ENCODE results near the gene FBXL14.

Gene FBXL14

DNA sequence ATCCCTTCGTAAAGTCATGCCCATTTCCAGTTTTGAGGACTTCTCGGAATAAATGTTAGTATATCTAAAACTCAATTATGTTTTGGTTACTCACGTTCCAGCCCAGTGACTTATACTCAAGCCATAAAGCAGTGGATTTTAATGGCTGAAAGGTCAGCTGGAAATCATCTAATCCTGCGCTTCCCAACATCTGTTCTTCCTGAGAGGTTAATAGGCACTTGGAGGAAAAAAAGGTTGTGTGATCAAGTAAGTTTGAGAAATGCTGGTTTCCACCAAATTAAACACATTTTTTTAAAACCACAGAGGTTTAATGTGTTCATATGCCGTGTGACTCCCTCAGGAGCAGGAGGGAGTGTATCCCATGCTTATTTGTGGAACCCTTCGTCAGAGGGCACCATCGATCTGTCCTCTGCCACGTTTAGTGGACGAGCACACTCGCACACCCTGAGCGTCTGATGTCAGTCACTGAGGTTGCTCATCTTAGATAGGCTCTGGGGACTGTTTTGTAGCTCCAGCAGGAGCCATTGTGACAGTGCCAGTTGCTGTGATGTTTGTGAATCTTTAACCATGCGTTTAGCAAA lies 41.4 kb downstream of the FBXL14 start:
- 89% methylated on average over 10 of the region's 12 CpGs for WGBS

DNA sequence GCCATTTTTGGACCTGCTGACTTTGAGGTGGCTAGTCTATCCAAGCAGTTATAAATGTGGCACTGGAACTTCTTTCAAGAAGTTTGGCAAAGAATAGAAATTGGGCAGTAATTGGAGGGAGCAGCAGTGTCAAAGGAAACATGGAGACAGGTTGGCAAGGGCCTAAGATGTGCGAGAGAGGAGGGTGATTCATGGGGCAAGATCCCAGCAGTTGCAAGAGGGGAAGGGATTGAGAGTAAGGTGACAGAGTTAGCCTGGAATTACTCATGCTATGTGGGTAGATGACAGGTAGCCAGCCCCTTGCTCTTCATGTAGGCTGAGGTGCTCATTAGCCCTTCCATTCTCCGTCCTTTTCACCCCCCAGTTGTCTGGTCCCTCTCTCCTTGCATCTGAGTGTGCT lies 42.2 kb downstream of the FBXL14 start:
- Histone ChIP-seq H3K23ac (ENCODE audit: low read length in 2 of 2) (no peak overlapping the region), H3K9me3 (ENCODE audit: control insufficient read depth, low read length) (no peaks in the 10 kb centered on the region), H4K91ac (ENCODE audit: low read length) (peak overlapping the region; percentile 66), H4K8ac (ENCODE audit: low read length) (no peak overlapping the region), H2BK12ac (ENCODE audit: low read length in 2 of 2) (no peak overlapping the region), H2AFZ (ENCODE audit: low read depth, low read length) (no peak overlapping the region), H3K4ac (ENCODE audit: low read depth in 1 of 2, low read length in 2 of 2) (no peak overlapping the region), H3K4me2 (ENCODE audit: low read length, poor library complexity, severe bottlenecking) (no peak overlapping the region), H3K14ac (ENCODE audit: low read length in 2 of 2) (no peak overlapping the region), H2AK5ac (ENCODE audit: low read length, severe bottlenecking) (peak overlapping the region; percentile 30), H3K27ac (ENCODE audit: low read length, poor library complexity, severe bottlenecking) (peak overlapping the region; percentile 3), H3K18ac (ENCODE audit: low read depth in 1 of 2, low read length in 2 of 2) (peak overlapping the region in 1 of 2 experiments; percentile 4), H3K4me1 (ENCODE audit: control insufficient read depth, insufficient read depth, low read depth, low read length) (peaks cover 25% of the 10 kb centered on the region), H3K9ac (ENCODE audit: low read length) (peak overlapping the region; percentile 54), H3K4me3 (ENCODE audit: insufficient read depth in 1 of 2, low read depth in 1 of 2, low read length in 2 of 2) (no peak overlapping the region), H3K27me3 (ENCODE audit: control insufficient read depth in 1 of 2, insufficient read depth in 1 of 2, low read length in 2 of 2) (no peaks in the 10 kb centered on the region), H2BK5ac (ENCODE audit: low read depth, low read length, poor library complexity, severe bottlenecking) (no peak overlapping the region), H3K36me3 (ENCODE audit: control insufficient read depth in 1 of 2, insufficient read depth in 2 of 2, low read depth in 1 of 2, low read length in 2 of 2) (peaks cover 6 to 9% of the 10 kb centered on the region in 2 experiments), H2BK120ac (ENCODE audit: low read depth, low read length) (no peak overlapping the region), H3K79me1 (replicated peaks; ENCODE audit: low read length, poor library complexity, severe bottlenecking) (peaks cover 20% of the 10 kb centered on the region), H2BK15ac (ENCODE audit: low read depth, poor library complexity, severe bottlenecking) (no peak overlapping the region)
- DNase-seq = no peak
- WGBS = 88% methylated on average over 2 of the region's 2 CpGs

More for the DNA sequence above, 41.4 kb downstream of the FBXL14 start:
- H3K4me3 ChIP-seq (ENCODE audit: insufficient read depth in 1 of 2, low read depth in 1 of 2, low read length in 2 of 2) = peak overlapping the region in 1 of 2 experiments; percentile 27
- H3K9ac ChIP-seq (ENCODE audit: low read length) = peak overlapping the region; percentile 54
- H2AK5ac ChIP-seq (ENCODE audit: low read length, severe bottlenecking) = no peak overlapping the region
- H3K36me3 ChIP-seq (ENCODE audit: control insufficient read depth in 1 of 2, insufficient read depth in 2 of 2, low read depth in 1 of 2, low read length in 2 of 2) = peaks cover 3 to 6% of the 10 kb centered on the region in 2 experiments
- H2BK15ac ChIP-seq (ENCODE audit: low read depth, poor library complexity, severe bottlenecking) = no peak overlapping the region
- no peak overlapping the region for H3K23ac ChIP-seq (ENCODE audit: low read length in 2 of 2)
- H2BK120ac ChIP-seq (ENCODE audit: low read depth, low read length) = no peak overlapping the region
- no peak overlapping the region for H3K4me2 ChIP-seq (ENCODE audit: low read length, poor library complexity, severe bottlenecking)
- H3K4me1 ChIP-seq (ENCODE audit: control insufficient read depth, insufficient read depth, low read depth, low read length) = peaks cover 23% of the 10 kb centered on the region
- DNase-seq = peak; percentile 65
- peaks cover 22% of the 10 kb centered on the region for H3K79me1 ChIP-seq (replicated peaks; ENCODE audit: low read length, poor library complexity, severe bottlenecking)
- H2BK5ac ChIP-seq (ENCODE audit: low read depth, low read length, poor library complexity, severe bottlenecking) = peak overlapping the region; percentile 24
- H3K27me3 ChIP-seq (ENCODE audit: control insufficient read depth in 1 of 2, insufficient read depth in 1 of 2, low read length in 2 of 2) = no peaks in the 10 kb centered on the region
- no peak overlapping the region for H3K27ac ChIP-seq (ENCODE audit: low read length, poor library complexity, severe bottlenecking)
- no peaks in the 10 kb centered on the region for H3K9me3 ChIP-seq (ENCODE audit: control insufficient read depth, low read length)
- no peak overlapping the region for H4K8ac ChIP-seq (ENCODE audit: low read length)
- no peak overlapping the region for H3K18ac ChIP-seq (ENCODE audit: low read depth in 1 of 2, low read length in 2 of 2)
- H3K4ac ChIP-seq (ENCODE audit: low read depth in 1 of 2, low read length in 2 of 2) = peak overlapping the region in 1 of 2 experiments; percentile 39
- H3K14ac ChIP-seq (ENCODE audit: low read length in 2 of 2) = no peak overlapping the region
- no peak overlapping the region for H2BK12ac ChIP-seq (ENCODE audit: low read length in 2 of 2)
- H2AFZ ChIP-seq (ENCODE audit: low read depth, low read length) = no peak overlapping the region
- H4K91ac ChIP-seq (ENCODE audit: low read length) = no peak overlapping the region

DNA sequence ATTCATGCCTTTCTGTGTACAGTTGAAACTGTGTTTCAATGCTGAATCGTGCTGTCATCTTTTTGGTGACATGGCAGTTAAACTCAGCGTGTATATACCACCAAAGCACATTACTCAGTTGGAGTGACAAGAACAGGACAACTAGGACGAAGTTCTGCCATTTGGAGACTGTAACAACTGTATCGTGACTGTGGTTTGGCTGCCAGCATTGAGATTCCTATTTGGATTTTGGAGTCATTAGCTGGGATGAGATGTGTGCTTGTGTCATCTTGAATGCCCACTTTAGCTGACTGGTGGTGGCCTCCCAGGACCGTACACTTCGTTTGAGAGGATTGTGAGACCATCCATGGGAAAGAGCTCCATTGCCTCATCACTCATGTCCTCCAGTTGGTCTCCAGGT lies 42.9 kb downstream of the FBXL14 start:
- Histone ChIP-seq H3K27me3 (ENCODE audit: control insufficient read depth in 1 of 2, insufficient read depth in 1 of 2, low read length in 2 of 2) (no peaks in the 10 kb centered on the region), H3K27ac (ENCODE audit: low read length, poor library complexity, severe bottlenecking) (no peak overlapping the region), H4K91ac (ENCODE audit: low read length) (no peak overlapping the region), H3K4me1 (ENCODE audit: control insufficient read depth, insufficient read depth, low read depth, low read length) (peaks cover 26% of the 10 kb centered on the region), H3K4ac (ENCODE audit: low read depth in 1 of 2, low read length in 2 of 2) (no peak overlapping the region), H3K4me3 (ENCODE audit: insufficient read depth in 1 of 2, low read depth in 1 of 2, low read length in 2 of 2) (no peak overlapping the region), H3K9ac (ENCODE audit: low read length) (no peak overlapping the region), H3K9me3 (ENCODE audit: control insufficient read depth, low read length) (no peaks in the 10 kb centered on the region), H3K36me3 (ENCODE audit: control insufficient read depth in 1 of 2, insufficient read depth in 2 of 2, low read depth in 1 of 2, low read length in 2 of 2) (peaks cover 12 to 13% of the 10 kb centered on the region in 2 experiments), H2BK120ac (ENCODE audit: low read depth, low read length) (no peak overlapping the region), H2AK5ac (ENCODE audit: low read length, severe bottlenecking) (no peak overlapping the region), H3K4me2 (ENCODE audit: low read length, poor library complexity, severe bottlenecking) (no peak overlapping the region), H2BK15ac (ENCODE audit: low read depth, poor library complexity, severe bottlenecking) (no peak overlapping the region), H2BK12ac (ENCODE audit: low read length in 2 of 2) (no peak overlapping the region), H3K14ac (ENCODE audit: low read length in 2 of 2) (no peak overlapping the region), H2AFZ (ENCODE audit: low read depth, low read length) (no peak overlapping the region), H2BK5ac (ENCODE audit: low read depth, low read length, poor library complexity, severe bottlenecking) (no peak overlapping the region), H4K8ac (ENCODE audit: low read length) (no peak overlapping the region), H3K79me1 (replicated peaks; ENCODE audit: low read length, poor library complexity, severe bottlenecking) (peaks cover 20% of the 10 kb centered on the region), H3K18ac (ENCODE audit: low read depth in 1 of 2, low read length in 2 of 2) (no peak overlapping the region), H3K23ac (ENCODE audit: low read length in 2 of 2) (no peak overlapping the region)
- 82% methylated on average over 6 of the region's 6 CpGs for WGBS
- DNase-seq = no peak

- no peak overlapping the region for H3K18ac ChIP-seq (ENCODE audit: low read depth in 1 of 2, low read length in 2 of 2)
- no peak overlapping the region for H3K27ac ChIP-seq (ENCODE audit: low read length, poor library complexity, severe bottlenecking)
- H2BK120ac ChIP-seq (ENCODE audit: low read depth, low read length) = no peak overlapping the region
- no peak overlapping the region for H4K91ac ChIP-seq (ENCODE audit: low read length)
- peaks cover 12% of the 10 kb centered on the region for H3K79me1 ChIP-seq (replicated peaks; ENCODE audit: low read length, poor library complexity, severe bottlenecking)
- no peak overlapping the region for H4K8ac ChIP-seq (ENCODE audit: low read length)
- H3K23ac ChIP-seq (ENCODE audit: low read length in 2 of 2) = no peak overlapping the region
- DNase-seq = no peak
- no peaks in the 10 kb centered on the region for H3K9me3 ChIP-seq (ENCODE audit: control insufficient read depth, low read length)
- H3K27me3 ChIP-seq (ENCODE audit: control insufficient read depth in 1 of 2, insufficient read depth in 1 of 2, low read length in 2 of 2) = no peaks in the 10 kb centered on the region
- H2BK12ac ChIP-seq (ENCODE audit: low read length in 2 of 2) = no peak overlapping the region
- no peak overlapping the region for H3K4ac ChIP-seq (ENCODE audit: low read depth in 1 of 2, low read length in 2 of 2)
- peaks cover 13 to 21% of the 10 kb centered on the region in 2 experiments for H3K36me3 ChIP-seq (ENCODE audit: control insufficient read depth in 1 of 2, insufficient read depth in 2 of 2, low read depth in 1 of 2, low read length in 2 of 2)
- no peak overlapping the region for H2BK15ac ChIP-seq (ENCODE audit: low read depth, poor library complexity, severe bottlenecking)
- H2BK5ac ChIP-seq (ENCODE audit: low read depth, low read length, poor library complexity, severe bottlenecking) = no peak overlapping the region
- H3K4me2 ChIP-seq (ENCODE audit: low read length, poor library complexity, severe bottlenecking) = no peak overlapping the region
- H2AK5ac ChIP-seq (ENCODE audit: low read length, severe bottlenecking) = no peak overlapping the region
- no peak overlapping the region for H3K9ac ChIP-seq (ENCODE audit: low read length)
- no peak overlapping the region for H3K14ac ChIP-seq (ENCODE audit: low read length in 2 of 2)
- WGBS = 91% methylated on average over 19 of the region's 19 CpGs
- H3K4me1 ChIP-seq (ENCODE audit: control insufficient read depth, insufficient read depth, low read depth, low read length) = peaks cover 7% of the 10 kb centered on the region
- no peak overlapping the region for H3K4me3 ChIP-seq (ENCODE audit: insufficient read depth in 1 of 2, low read depth in 1 of 2, low read length in 2 of 2)
- H2AFZ ChIP-seq (ENCODE audit: low read depth, low read length) = no peak overlapping the region
Observed at GRCh38 chr12:1546931-1547640, 47.3 kb downstream of the FBXL14 start.

Measured in mesenchymal stem cell (in vitro differentiated cells and primary cell).